Colon (tissue), 2 donors: Measurements from ENCODE around the gene ADCYAP1R1.

ENCODE experiments used
- FAIRE-seq: peaks from 2 replicates; lab custom pipeline; 2012; peaks lifted over from hg19 to GRCh38; lab: Jason Lieb, UNC
- donor health status: control.
- donor health status: control.

The ADCYAP1R1 gene

GRCh38 chr7:31087351-31087750 is 35.2 kb downstream of the ADCYAP1R1 start:
- no peak for FAIRE-seq

DNA sequence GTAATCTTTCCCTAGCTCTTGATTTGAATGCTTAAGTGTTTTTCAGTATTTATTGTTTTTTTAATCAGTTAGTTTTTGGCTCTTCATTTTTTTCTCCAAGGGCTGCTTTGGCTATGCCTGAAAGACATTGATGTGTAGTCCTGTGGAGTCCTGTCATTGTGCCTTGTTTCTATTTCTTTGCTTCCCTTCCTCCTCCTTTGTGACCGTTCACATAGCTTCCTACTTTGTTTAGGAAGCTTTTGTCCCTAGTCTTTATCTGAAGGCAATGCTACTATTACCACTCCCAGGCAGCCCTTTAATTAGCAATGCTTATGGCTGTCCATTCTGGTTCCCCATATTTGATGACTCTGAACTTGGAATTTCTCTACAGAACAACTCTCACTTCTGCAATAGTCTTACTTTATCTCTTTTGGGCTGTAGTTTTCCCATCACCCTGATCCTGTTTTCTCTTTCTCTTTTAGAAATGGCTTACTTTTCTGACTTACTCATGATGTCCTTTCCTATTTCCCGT is 39.9 kb downstream of the ADCYAP1R1 start:
- FAIRE-seq: no peak

- FAIRE-seq: no peak
Observed at GRCh38 chr7:31092606-31093005, 40.5 kb downstream of the ADCYAP1R1 start.

- FAIRE-seq: no peak
Observed at GRCh38 chr7:31093282-31093681, 41.2 kb downstream of the ADCYAP1R1 start.

- FAIRE-seq: no peak
Observed at GRCh38 chr7:31094271-31094670, 42.2 kb downstream of the ADCYAP1R1 start.

- no peak for FAIRE-seq
Observed at GRCh38 chr7:31095286-31096197, 43.4 kb downstream of the ADCYAP1R1 start.

- FAIRE-seq: no peak
Observed at GRCh38 chr7:31096198-31096876, 44.2 kb downstream of the ADCYAP1R1 start.

DNA sequence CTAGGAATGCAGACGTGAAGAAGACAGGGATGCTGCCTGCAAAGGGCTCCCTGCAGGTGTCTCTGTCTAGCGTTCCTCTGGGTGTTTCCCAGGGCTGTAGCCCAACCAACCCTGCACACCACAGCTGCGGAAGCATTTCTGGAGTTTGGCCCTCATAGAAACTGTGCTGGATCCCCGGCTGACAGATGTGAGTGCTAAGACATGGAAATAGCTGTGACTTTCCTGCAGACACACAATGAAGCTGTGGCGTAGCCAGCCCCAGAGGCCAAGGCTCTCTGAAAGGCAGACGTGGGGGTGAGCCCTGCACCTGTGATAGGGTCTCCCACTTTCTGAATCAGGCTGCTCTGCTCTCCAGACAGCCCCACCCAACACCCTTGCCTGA is 44.8 kb downstream of the ADCYAP1R1 start:
- no peak for FAIRE-seq

- FAIRE-seq: no peak
Observed at GRCh38 chr7:31098642-31099360, 46.7 kb downstream of the ADCYAP1R1 start.

DNA sequence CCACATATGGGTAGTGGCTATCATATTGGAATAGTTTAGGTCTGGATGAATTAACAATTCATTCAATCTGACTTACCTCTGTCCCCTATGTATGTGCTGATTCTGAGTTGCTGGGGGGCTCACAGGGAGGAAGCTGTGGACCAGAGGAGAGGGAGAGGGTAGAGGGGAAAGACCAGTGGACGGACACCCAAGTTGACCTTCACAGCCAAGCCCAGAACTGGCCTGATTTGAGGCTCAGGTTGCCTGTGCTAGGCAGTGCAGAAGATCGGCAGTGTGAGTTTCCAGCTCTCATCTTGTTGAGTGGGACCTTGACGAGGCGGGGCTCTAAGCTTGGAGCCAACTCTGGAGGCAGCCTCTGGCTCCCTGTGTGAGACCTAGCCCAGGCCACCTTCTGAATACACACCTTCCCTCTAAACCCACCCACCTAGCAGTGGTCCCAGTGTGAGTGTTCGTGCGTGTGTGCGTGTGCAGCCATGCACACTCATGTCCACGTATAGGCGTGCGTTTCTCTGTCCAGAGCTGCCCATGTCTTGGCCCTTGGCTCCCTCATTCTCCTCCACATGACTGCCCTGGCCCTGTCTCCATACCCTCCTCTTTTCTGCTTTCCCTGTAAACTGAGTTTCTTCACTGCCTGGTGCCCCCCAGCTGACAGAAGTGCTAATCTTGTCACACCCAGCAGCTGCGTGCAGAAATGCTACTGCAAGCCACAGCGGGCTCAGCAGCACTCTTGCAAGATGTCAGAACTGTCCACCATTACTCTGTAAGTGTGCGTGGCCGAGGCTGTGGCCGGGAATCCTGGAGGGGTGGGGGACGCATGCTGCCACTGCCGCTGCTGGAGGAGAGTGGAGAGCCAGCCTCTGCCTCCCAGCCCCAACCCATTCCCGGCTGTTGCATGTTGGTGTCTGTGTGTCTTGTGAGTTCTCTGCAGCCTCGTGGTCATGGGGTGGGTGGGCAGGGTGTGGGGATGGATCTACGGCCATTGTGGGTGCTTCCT is 47.6 kb downstream of the ADCYAP1R1 start:
- FAIRE-seq: no peak

DNA sequence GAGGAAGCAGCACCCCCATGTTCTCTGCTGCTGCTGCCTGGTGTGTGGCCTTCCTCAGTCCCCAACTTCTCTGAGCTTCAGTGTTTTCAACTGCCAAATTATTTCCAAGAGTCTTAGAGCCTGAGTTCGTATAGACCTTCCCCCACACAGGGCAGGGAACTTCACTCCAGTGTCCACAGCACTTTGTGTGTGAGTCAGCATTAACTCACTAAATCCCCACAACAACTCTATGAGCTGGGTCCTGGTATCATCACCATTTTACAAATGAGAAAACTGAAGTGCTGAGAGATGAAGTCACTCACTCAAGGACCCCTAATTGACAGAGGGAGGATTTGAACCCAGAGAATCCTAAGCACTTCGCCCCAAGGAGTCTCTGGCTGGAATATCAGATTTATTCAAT is 48.3 kb downstream of the ADCYAP1R1 start:
- no peak for FAIRE-seq

- FAIRE-seq: no peak
Observed at GRCh38 chr7:31100871-31101270, 48.8 kb downstream of the ADCYAP1R1 start.

GRCh38 chr7:31101544-31101943 is 49.4 kb downstream of the ADCYAP1R1 start:
- no peak for FAIRE-seq

GRCh38 chr7:31102151-31102972 is 50.3 kb downstream of the ADCYAP1R1 start:
- no peak for FAIRE-seq

GRCh38 chr7:31102973-31103850 is 51.1 kb downstream of the ADCYAP1R1 start:
- FAIRE-seq: no peak

GRCh38 chr7:31104361-31105255 is 52.5 kb downstream of the ADCYAP1R1 start:
- FAIRE-seq: no peak

GRCh38 chr7:31105256-31105950 is 53.3 kb downstream of the ADCYAP1R1 start:
- FAIRE-seq: no peak
